ENCODE results near the gene HECTD4. TPM values are rescaled to one million over a fixed set of nuclear protein-coding genes. Genes with fewer than 3 reads are reported as not detected.
A peak's percentile ranks its signal among the peaks of the same experiment; 100 is the strongest.
"Not testable (repeated sequence)": the region's sequence is repeated elsewhere in the genome, so short reads cannot be mapped to it uniquely, and the experiment has no call there.

Gene HECTD4
- total and polyA plus RNA-seq, 2 of the 4 experiments (the other 2 are of a cell fraction) = 12.9 to 13.0 TPM

- TF ChIP-seq RFX5 (IDR thresholded peaks at IDR 0.05; ENCODE audit: low read depth, low read length) (no peak), MXI1 (IDR thresholded peaks at IDR 0.05; ENCODE audit: borderline replicate concordance, low read depth, low read length) (no peak), CEBPB (IDR thresholded peaks at IDR 0.05; ENCODE audit: low read depth, low read length) (no peak), BHLHE40 (IDR thresholded peaks at IDR 0.05; ENCODE audit: low read depth, low read length) (no peak)
- TF ChIP-seq, protein P1, sequence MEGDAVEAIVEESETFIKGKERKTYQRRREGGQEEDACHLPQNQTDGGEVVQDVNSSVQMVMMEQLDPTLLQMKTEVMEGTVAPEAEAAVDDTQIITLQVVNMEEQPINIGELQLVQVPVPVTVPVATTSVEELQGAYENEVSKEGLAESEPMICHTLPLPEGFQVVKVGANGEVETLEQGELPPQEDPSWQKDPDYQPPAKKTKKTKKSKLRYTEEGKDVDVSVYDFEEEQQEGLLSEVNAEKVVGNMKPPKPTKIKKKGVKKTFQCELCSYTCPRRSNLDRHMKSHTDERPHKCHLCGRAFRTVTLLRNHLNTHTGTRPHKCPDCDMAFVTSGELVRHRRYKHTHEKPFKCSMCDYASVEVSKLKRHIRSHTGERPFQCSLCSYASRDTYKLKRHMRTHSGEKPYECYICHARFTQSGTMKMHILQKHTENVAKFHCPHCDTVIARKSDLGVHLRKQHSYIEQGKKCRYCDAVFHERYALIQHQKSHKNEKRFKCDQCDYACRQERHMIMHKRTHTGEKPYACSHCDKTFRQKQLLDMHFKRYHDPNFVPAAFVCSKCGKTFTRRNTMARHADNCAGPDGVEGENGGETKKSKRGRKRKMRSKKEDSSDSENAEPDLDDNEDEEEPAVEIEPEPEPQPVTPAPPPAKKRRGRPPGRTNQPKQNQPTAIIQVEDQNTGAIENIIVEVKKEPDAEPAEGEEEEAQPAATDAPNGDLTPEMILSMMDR (conservative IDR thresholded peaks at IDR 0.05; ENCODE audit: low read depth, low read length) = no peak
Measured at GRCh38 chr12:112408621-112409020, 26.4 kb upstream of the HECTD4 start (continued).

DNA sequence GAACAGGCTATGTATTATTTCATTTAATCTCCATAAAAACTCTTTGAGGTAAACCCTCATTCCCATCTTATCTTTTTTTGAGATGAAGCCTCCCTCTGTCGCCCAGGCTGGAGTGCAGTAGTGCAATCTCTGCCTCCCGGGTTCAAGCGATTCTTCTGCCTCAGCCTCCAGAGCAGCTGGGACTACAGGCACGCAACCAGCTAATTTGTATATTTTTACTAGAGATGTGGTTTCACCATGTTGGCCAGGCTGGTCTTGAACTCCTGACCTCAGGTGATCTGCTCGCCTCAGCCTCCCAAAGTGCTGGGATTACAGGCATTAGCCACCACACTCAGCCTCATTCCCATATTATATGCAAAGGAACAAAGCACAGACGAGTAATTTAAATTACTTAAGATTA lies 25.5 kb upstream of the HECTD4 start:
- Histone ChIP-seq H3K79me1 (ENCODE audit: low read depth in 1 of 2, low read length in 2 of 2) (peaks cover 16 to 31% of the 10 kb centered on the region in 2 experiments), H3K4me2 (ENCODE audit: low read depth, low read length) (peak overlapping the region; percentile 46; the same call in 1 of the 2 replicates), H4K20me1 (ENCODE audit: insufficient read depth, low read length) (peaks cover 41% of the 10 kb centered on the region), H3K36me3 (ENCODE audit: control insufficient read depth, insufficient read depth, low read length) (peaks cover 33% of the 10 kb centered on the region)
- H3K18ac ChIP-seq (ENCODE audit: low read depth, low read length); H4K91ac ChIP-seq (ENCODE audit: insufficient read depth, low read depth, low read length); H4K8ac ChIP-seq (ENCODE audit: low read depth in 2 of 2, low read length in 2 of 2); H2AK9ac ChIP-seq (replicated peaks; ENCODE audit: low read depth, low read length, poor library complexity); DNase-seq; dilution Hi-C loops (cut with HindIII; ENCODE audit: low sequenced_read_pairs, unreplicated experiment); H3K56ac ChIP-seq (ENCODE audit: extremely low read depth, insufficient read depth, low read length); H3K9me1 ChIP-seq (ENCODE audit: insufficient read depth, low read length); H2BK5ac ChIP-seq (ENCODE audit: low read depth, low read length, poor library complexity, severe bottlenecking); H3K27me3 ChIP-seq (ENCODE audit: control insufficient read depth, insufficient read depth, low read length); BruUV-seq (replicated peaks); H2BK120ac ChIP-seq (ENCODE audit: low read depth, low read length); intact Hi-C loops (cut with micrococcal nuclease); H2AK5ac ChIP-seq (ENCODE audit: low read depth, low read length); H2BK15ac ChIP-seq (ENCODE audit: low read depth, low read length); ATAC-seq (ENCODE audit: low read depth); H2BK20ac ChIP-seq (ENCODE audit: low read depth, low read length); H3K27ac ChIP-seq (ENCODE audit: insufficient read depth, low read length); H3K4me1 ChIP-seq (ENCODE audit: control insufficient read depth, insufficient read depth, low read length); H3K9me3 ChIP-seq (ENCODE audit: control insufficient read depth, insufficient read depth, low read length); H3K9ac ChIP-seq (ENCODE audit: low read depth, low read length); H3K23ac ChIP-seq (ENCODE audit: low read depth, low read length); H3K14ac ChIP-seq (replicated peaks; ENCODE audit: low read depth, low read length); H2AFZ ChIP-seq (replicated peaks; ENCODE audit: low read length, poor library complexity); CTCF ChIA-PET; in situ Hi-C loops (cut with MboI; ENCODE audit: low sequenced_read_pairs); H4K5ac ChIP-seq (ENCODE audit: low read depth, low read length); POLR2A ChIA-PET (ENCODE audit: unreplicated experiment); H3K4me3 ChIP-seq (ENCODE audit: insufficient read depth, low read depth, low read length); H3K4ac ChIP-seq (ENCODE audit: low read depth, low read length): not testable (repeated sequence)
- WGBS, 2 experiments (ENCODE audit: extremely low coverage in 2 of 2, insufficient read length in 1 of 2) = no CpG with 5 or more reads among the region's 6 CpGs

Measured in IMR-90 (cell line).